Mesenchymal stem cell (in vitro differentiated cells and primary cell): Measurements from ENCODE around the gene SLC26A3.

Experiments used
- DNase-seq: peaks from one replicate; pipeline ENCODE4 v3.0.0-alpha.2; 2013
- H2AFZ ChIP-seq: one replicate; pipeline ENCODE4 v1.6.1; 2013; ENCODE audit warnings: low read depth, mild to moderate bottlenecking, control low read depth, inconsistent platforms, low read length, moderate library complexity
- H2AK5ac ChIP-seq: 2 replicates; pipeline ENCODE4 v1.6.1; 2013; ENCODE audit warnings: low read length, moderate library complexity, mild to moderate bottlenecking, inconsistent platforms; ENCODE audit not compliant: severe bottlenecking
- H2BK120ac ChIP-seq: one replicate; pipeline ENCODE4 v1.6.1; 2013; ENCODE audit warnings: low read depth, mild to moderate bottlenecking, inconsistent platforms, low read length, moderate library complexity
- H2BK12ac ChIP-seq, 2 experiments: one replicate each; pipeline ENCODE4 v1.6.1; 2013; ENCODE audit warnings: inconsistent platforms in 2 of 2, low read length in 2 of 2, mild to moderate bottlenecking in 2 of 2, moderate library complexity in 2 of 2, control low read depth in 1 of 2
- H2BK15ac ChIP-seq: one replicate; pipeline ENCODE4 v1.6.1; 2013; ENCODE audit warnings: mild to moderate bottlenecking, low read depth, inconsistent platforms; ENCODE audit not compliant: poor library complexity, severe bottlenecking
- H2BK5ac ChIP-seq: 2 replicates; pipeline ENCODE4 v1.6.1; 2013; ENCODE audit warnings: low read depth, mild to moderate bottlenecking, low read length, control low read depth, inconsistent platforms; ENCODE audit not compliant: poor library complexity, severe bottlenecking
- H3K14ac ChIP-seq, 2 experiments: one replicate each; pipeline ENCODE4 v1.6.1; 2013; ENCODE audit warnings: inconsistent platforms in 2 of 2, low read length in 2 of 2, control low read depth in 1 of 2, mild to moderate bottlenecking in 1 of 2, moderate library complexity in 1 of 2
- H3K18ac ChIP-seq, 2 experiments: one replicate each; pipeline ENCODE4 v1.6.1; 2013; ENCODE audit warnings: inconsistent platforms in 2 of 2, low read length in 2 of 2, control low read depth in 1 of 2, low read depth in 1 of 2, mild to moderate bottlenecking in 1 of 2
- H3K23ac ChIP-seq, 2 experiments: one replicate each; pipeline ENCODE4 v1.6.1; 2013; ENCODE audit warnings: inconsistent platforms in 2 of 2, low read length in 2 of 2, mild to moderate bottlenecking in 2 of 2, moderate library complexity in 2 of 2, control low read depth in 1 of 2
- H3K27ac ChIP-seq: 2 replicates; pipeline ENCODE4 v1.5.1; 2013; ENCODE audit warnings: mild to moderate bottlenecking, moderate library complexity, low read length, control low read depth, inconsistent platforms; ENCODE audit not compliant: poor library complexity, severe bottlenecking
- H3K27me3 ChIP-seq, 2 experiments: 2 replicates each; pipeline versions ENCODE4 v1.6.1 to v1.7.0; 2013; ENCODE audit warnings: low read length in 2 of 2, mild to moderate bottlenecking in 2 of 2, moderate library complexity in 2 of 2, control low read depth in 1 of 2, inconsistent platforms in 1 of 2; ENCODE audit not compliant: control insufficient read depth in 1 of 2, insufficient read depth in 1 of 2
- H3K36me3 ChIP-seq, 2 experiments: 2 replicates each; pipeline versions ENCODE4 v1.6.1 to v1.7.0; 2013; ENCODE audit warnings: low read length in 2 of 2, control low read depth in 1 of 2, inconsistent platforms in 1 of 2, low read depth in 1 of 2, mild to moderate bottlenecking in 1 of 2; ENCODE audit not compliant: insufficient read depth in 2 of 2, control insufficient read depth in 1 of 2
- H3K4ac ChIP-seq, 2 experiments: one replicate each; pipeline ENCODE4 v1.6.1; 2013; ENCODE audit warnings: inconsistent platforms in 2 of 2, low read length in 2 of 2, mild to moderate bottlenecking in 2 of 2, moderate library complexity in 2 of 2, control low read depth in 1 of 2, low read depth in 1 of 2
- H3K4me1 ChIP-seq: 2 replicates; pipeline ENCODE4 v1.6.1; 2013; ENCODE audit warnings: low read depth, low read length, control low read depth; ENCODE audit not compliant: control insufficient read depth, insufficient read depth
- H3K4me2 ChIP-seq: 2 replicates; pipeline ENCODE4 v1.6.1; 2013; ENCODE audit warnings: low read length, mild to moderate bottlenecking, inconsistent platforms; ENCODE audit not compliant: poor library complexity, severe bottlenecking
- H3K4me3 ChIP-seq, 2 experiments: 2 replicates each; pipeline versions ENCODE4 v1.5.1 to v1.7.0; 2013; ENCODE audit warnings: low read length in 2 of 2, mild to moderate bottlenecking in 2 of 2, control low read depth in 1 of 2, low read depth in 1 of 2; ENCODE audit not compliant: insufficient read depth in 1 of 2
- H3K79me1 ChIP-seq: replicated peaks from 2 replicates; pipeline ENCODE4 v1.6.1; 2013; ENCODE audit warnings: mild to moderate bottlenecking, control low read depth, low read length, inconsistent platforms; ENCODE audit not compliant: poor library complexity, severe bottlenecking
- H3K9ac ChIP-seq: 2 replicates; pipeline ENCODE4 v1.7.0; 2013; ENCODE audit warnings: mild to moderate bottlenecking, low read length, moderate library complexity
- H3K9me3 ChIP-seq: 2 replicates; pipeline ENCODE4 v1.7.0; 2013; ENCODE audit warnings: mild to moderate bottlenecking, low read length; ENCODE audit not compliant: control insufficient read depth
- H4K8ac ChIP-seq: one replicate; pipeline ENCODE4 v1.6.1; 2013; ENCODE audit warnings: inconsistent platforms, mild to moderate bottlenecking, low read length, moderate library complexity
- H4K91ac ChIP-seq: one replicate; pipeline ENCODE4 v1.6.1; 2013; ENCODE audit warnings: mild to moderate bottlenecking, low read length, inconsistent platforms
- WGBS: methylation state at CpG from one replicate; pipeline ENCODE4 v1.1.7; 2013; ENCODE audit warnings: mixed read lengths; 5-methylcytosine and 5-hydroxymethylcytosine counted together

SLC26A3 gene

GRCh38 chr7:107768263-107768662 lies 34.8 kb downstream of the SLC26A3 start:
- H3K4me1 ChIP-seq = no peaks in the 10 kb centered on the region
- H4K91ac ChIP-seq = no peak overlapping the region
- no peak overlapping the region for H3K27ac ChIP-seq
- H3K18ac ChIP-seq = no peak overlapping the region
- H4K8ac ChIP-seq = no peak overlapping the region
- no CpG with 5 or more reads among the region's 1 CpG for WGBS
- H3K36me3 ChIP-seq = no peaks in the 10 kb centered on the region
- no peak overlapping the region for H3K9ac ChIP-seq
- DNase-seq = no peak
- H2AK5ac ChIP-seq = no peak overlapping the region
- no peak overlapping the region for H2BK12ac ChIP-seq
- H3K4ac ChIP-seq = no peak overlapping the region
- no peak overlapping the region for H3K14ac ChIP-seq
- peaks cover 0 to 8% of the 10 kb centered on the region in 2 experiments for H3K27me3 ChIP-seq
- H3K4me3 ChIP-seq = no peak overlapping the region
- no peak overlapping the region for H3K23ac ChIP-seq
- H2AFZ ChIP-seq = no peak overlapping the region
- no peak overlapping the region for H2BK5ac ChIP-seq
- H2BK15ac ChIP-seq = no peak overlapping the region
- no peaks in the 10 kb centered on the region for H3K9me3 ChIP-seq
- no peak overlapping the region for H3K4me2 ChIP-seq
- no peaks in the 10 kb centered on the region for H3K79me1 ChIP-seq
- H2BK120ac ChIP-seq = no peak overlapping the region

GRCh38 chr7:107767391-107767790 lies 35.6 kb downstream of the SLC26A3 start:
- no peaks in the 10 kb centered on the region for H3K4me1 ChIP-seq

GRCh38 chr7:107758667-107759066 lies 44.4 kb downstream of the SLC26A3 start:
- H3K27ac ChIP-seq = no peak overlapping the region
- no peak overlapping the region for H2AFZ ChIP-seq
- H3K9me3 ChIP-seq = no peaks in the 10 kb centered on the region
- H2BK5ac ChIP-seq = no peak overlapping the region
- no peak overlapping the region for H3K4ac ChIP-seq
- no peak overlapping the region for H2BK120ac ChIP-seq
- H2BK12ac ChIP-seq = no peak overlapping the region
- WGBS = 96% methylated on average over 1 of the region's 1 CpG
- peaks cover 15 to 75% of the 10 kb centered on the region in 2 experiments for H3K36me3 ChIP-seq
- peaks cover 12% of the 10 kb centered on the region for H3K79me1 ChIP-seq
- no peak overlapping the region for H2BK15ac ChIP-seq
- H4K8ac ChIP-seq = no peak overlapping the region
- H3K14ac ChIP-seq = no peak overlapping the region
- no peak overlapping the region for H3K4me3 ChIP-seq
- H3K9ac ChIP-seq = no peak overlapping the region
- H3K4me1 ChIP-seq = no peaks in the 10 kb centered on the region
- DNase-seq = no peak
- H3K18ac ChIP-seq = no peak overlapping the region
- no peak overlapping the region for H2AK5ac ChIP-seq
- H3K23ac ChIP-seq = no peak overlapping the region
- no peak overlapping the region for H3K4me2 ChIP-seq
- H3K27me3 ChIP-seq = no peaks in the 10 kb centered on the region
- no peak overlapping the region for H4K91ac ChIP-seq

More at GRCh38 chr7:107767391-107767790, 35.6 kb downstream of the SLC26A3 start:
- H4K8ac ChIP-seq = no peak overlapping the region
- no peak for DNase-seq
- H3K9me3 ChIP-seq = no peaks in the 10 kb centered on the region
- H2AK5ac ChIP-seq = no peak overlapping the region
- no peak overlapping the region for H2BK120ac ChIP-seq
- no peak overlapping the region for H3K27ac ChIP-seq
- H2AFZ ChIP-seq = no peak overlapping the region
- H3K4ac ChIP-seq = no peak overlapping the region
- H3K18ac ChIP-seq = no peak overlapping the region
- H4K91ac ChIP-seq = no peak overlapping the region
- H3K4me3 ChIP-seq = no peak overlapping the region
- H3K9ac ChIP-seq = no peak overlapping the region
- H3K23ac ChIP-seq = no peak overlapping the region
- no peaks in the 10 kb centered on the region for H3K79me1 ChIP-seq
- H3K27me3 ChIP-seq = peaks cover 0 to 8% of the 10 kb centered on the region in 2 experiments
- no peak overlapping the region for H2BK15ac ChIP-seq
- WGBS = no CpG with 5 or more reads among the region's 2 CpGs
- no peak overlapping the region for H3K4me2 ChIP-seq
- no peak overlapping the region for H3K14ac ChIP-seq
- no peaks in the 10 kb centered on the region for H3K36me3 ChIP-seq
- no peak overlapping the region for H2BK12ac ChIP-seq
- H2BK5ac ChIP-seq = no peak overlapping the region

GRCh38 chr7:107754642-107755041 lies 48.4 kb downstream of the SLC26A3 start:
- Histone ChIP-seq H2AK5ac (no peak overlapping the region), H4K91ac (no peak overlapping the region), H3K9ac (no peak overlapping the region), H2BK120ac (no peak overlapping the region), H2BK12ac (no peak overlapping the region), H3K23ac (no peak overlapping the region), H2BK15ac (no peak overlapping the region), H4K8ac (no peak overlapping the region), H2AFZ (no peak overlapping the region), H3K18ac (no peak overlapping the region), H3K79me1 (peaks cover 24% of the 10 kb centered on the region), H3K27me3 (no peaks in the 10 kb centered on the region), H3K9me3 (no peaks in the 10 kb centered on the region), H2BK5ac (no peak overlapping the region), H3K14ac (no peak overlapping the region), H3K36me3 (peaks cover 24 to 97% of the 10 kb centered on the region in 2 experiments), H3K27ac (no peak overlapping the region), H3K4me3 (no peak overlapping the region), H3K4ac (no peak overlapping the region), H3K4me2 (no peak overlapping the region), H3K4me1 (peaks cover 2% of the 10 kb centered on the region)
- no peak for DNase-seq
- WGBS = 90% methylated on average over 1 of the region's 2 CpGs
